GM21786 (cell line): ENCODE measurements around the gene RHCE.
A peak's percentile ranks its signal among the peaks of the same experiment; 100 is the strongest.
"Not testable (repeated sequence)": the region's sequence is repeated elsewhere in the genome, so short reads cannot be mapped to it uniquely, and the experiment has no call there.

ENCODE experiments used
- ATAC-seq: cut with Tn5 transposase; IDR thresholded peaks from one replicate; pipeline ENCODE4 v1.9.1; 2021; ENCODE audit not compliant: unreplicated experiment

The RHCE gene

DNA sequence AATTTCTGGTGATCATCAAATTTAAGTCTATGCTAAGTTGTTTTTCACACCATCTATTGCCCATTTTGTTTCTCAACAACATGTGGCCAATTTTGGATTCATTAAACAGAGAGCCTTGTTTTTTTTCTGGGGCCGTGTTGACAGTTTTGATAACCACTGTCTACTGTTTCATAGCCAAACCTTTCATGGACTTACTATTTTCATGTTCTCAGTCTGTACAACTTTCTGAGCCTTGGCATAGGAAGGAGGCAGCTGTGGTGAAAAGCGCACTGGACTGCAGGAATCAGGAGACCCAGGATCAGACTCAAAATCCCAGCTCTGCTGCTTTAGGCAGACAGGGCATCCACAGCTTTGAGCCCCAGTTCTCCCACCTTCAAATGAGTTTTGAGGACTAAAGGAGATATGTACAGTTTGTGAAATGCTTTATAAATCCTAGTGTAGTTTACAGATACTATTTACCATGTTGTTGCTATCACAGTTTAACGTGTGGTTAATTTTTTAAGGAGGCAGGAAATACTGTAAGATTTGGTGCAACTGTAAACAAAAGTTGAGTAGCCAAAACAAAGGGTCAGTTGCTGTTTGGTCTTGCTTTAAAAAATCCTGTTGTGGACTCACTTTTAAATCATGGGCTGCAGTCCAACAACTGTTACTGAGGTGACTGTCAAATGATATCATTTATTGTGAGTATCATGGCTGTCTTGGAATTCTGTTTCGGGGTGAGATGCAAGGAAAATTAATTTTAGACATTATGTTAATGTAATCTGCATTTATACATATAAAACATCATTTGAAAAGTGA, 13.0 kb upstream of the RHCE start:
- no peak for ATAC-seq

DNA sequence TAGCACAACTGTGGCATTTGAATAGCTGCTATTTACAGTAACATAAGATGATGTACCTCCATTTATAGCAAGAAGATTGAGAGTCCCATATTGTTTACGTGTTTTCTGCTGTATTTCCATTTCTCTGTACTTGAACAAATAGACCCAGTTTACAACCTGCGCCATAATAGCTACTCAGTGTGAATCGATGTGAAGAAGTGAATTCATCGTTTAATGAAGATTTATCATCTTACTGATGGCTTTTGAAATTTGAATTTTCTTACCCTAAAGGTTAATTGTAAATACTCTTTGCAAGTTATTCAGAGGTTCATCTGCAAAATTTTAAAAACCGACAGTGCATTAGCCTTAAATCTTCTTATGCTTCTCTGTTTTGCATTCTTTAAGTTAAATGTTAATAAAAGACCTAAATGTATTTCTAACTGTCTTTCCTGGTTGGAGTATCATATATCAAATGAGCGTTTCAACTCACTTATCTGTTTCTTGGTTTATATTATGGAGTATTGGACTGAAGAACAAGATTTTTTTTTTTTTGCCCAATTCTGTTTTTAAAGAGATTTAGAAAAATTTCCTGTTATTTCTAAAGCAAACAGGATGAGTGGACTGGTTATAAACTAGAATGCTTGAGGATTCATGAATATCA, 12.2 kb upstream of the RHCE start:
- ATAC-seq = no peak

- no peak for ATAC-seq
These were observed 11.5 kb upstream of the RHCE start for GRCh38 chr1:25431955-25432719.

DNA sequence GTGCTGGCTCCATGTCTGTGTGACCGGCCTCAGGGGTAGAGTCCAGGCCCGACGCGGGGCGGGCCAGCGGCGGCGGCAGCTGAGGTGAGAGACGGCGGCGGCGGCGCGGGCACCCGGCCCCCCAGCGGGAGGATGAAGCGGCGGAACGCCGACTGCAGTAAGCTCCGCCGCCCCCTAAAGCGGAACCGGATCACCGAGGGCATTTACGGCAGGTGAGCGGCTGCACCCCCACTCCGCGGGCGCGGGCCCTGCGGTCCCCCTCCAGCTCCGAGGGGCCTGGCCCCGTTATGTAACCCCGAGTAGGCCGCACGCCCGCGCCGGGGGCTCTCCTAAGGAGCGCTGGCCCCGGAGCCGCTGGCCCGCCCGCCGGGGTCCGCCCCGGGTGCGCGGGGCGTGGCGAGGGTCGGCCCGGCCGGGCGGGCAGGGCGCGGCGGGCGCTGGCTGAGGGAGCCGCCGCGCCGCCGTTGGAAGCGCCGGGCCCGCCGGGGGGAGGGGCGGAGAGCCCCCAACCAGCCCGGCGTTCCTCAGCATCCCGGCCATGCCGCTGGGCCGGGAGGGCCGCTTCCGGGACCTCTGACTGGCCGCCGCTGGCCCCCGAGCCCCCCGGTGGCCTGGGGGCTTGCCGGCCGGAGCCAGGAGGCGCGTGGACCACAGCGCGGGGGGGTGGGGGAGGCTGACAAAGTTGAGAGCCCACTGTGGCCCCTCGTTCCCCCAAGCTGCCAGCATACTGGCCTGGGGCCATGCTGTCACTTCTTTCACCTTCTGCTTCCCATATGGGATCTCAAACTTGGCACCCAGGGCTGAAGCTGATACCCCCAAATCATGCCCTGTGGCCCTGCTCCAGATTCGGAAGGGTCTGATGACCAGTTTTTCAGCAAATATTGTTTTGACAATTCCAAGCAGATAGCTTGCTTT, 10.6 kb upstream of the RHCE start:
- ATAC-seq = peak; percentile 14

DNA sequence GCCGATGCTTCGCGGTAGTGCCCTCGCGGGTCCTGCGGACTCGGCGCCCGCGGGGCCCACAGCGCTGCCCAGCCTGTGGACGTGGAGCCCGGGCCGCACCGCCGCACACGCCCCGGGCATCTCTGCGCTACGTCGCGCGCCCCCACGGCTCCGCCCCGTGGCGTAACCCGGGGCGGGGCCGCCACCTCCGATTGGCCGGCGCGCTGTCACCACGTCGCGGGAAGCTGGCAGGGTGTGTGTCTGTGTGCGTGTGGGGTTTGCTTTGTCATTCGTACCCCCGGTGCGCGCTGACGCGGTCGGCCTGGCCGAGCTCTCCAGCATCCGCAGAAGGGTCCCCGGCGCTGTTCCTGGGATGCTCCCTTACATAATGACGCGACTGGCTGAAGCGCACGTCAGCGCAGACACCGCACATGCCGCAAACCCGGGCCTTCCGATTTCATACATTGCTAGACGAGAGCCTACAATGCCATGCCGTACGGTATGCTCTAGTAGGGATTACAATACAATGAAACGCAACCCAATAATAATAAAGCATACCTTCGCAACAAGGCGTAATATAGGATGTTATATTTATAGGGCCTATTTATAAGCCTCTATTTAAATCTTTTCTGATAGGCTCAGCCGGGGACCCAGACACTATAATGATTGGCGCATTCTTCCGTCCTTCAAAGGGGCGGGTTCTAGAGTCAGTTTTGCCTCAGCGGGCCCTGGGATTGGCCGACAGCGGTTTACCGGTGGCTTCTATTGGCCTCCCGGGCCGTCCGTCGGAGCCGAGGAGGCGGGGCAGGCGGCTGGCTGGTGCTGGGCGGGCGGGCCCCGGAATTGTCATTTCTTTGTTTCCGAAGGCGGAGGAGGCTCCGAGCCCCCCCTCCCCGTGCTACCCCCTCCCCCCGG, 9.7 kb upstream of the RHCE start, which contains the start of gene MACO1:
Gene MACO1, plus strand, starts transcription at position 825 of the 894 bp plus-strand sequence. CDS start 202 bp downstream, outside the sequence.
- ATAC-seq = peak; percentile 87

DNA sequence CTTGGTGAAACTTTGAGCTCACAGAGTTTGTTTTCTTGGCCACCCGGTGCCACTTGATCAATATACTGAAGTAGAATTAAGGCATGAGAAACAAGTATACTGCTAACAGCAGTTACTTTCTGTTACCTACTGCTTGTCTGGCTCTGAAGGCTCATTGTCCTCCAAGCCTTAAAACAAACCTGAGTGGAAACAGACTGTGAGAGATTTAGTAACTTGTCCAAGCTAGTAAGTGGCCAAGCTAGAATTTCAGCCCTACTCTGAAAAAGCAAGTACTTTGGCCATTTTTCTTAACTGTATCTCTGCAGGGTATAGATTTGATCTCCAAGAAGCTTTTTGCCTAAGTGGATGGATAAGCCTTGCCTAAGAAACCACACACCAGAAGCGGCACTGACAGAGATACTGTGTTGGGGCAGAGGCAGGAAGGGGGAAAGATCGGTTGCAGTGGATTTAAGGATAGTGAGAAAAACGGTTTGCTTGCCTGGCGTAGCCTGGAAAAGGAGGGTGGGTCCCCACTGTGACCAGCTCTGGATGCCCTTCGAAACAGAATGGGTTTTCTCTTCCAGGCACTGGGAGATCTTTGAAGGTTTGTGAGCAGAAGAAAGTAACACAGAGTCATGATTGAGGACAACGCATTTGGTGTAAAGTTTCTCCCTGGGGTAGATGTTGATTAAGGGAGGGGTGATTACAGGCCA, 8.0 kb upstream of the RHCE start:
- ATAC-seq = no peak

- no peak for ATAC-seq
These were observed 7.1 kb upstream of the RHCE start for GRCh38 chr1:25427696-25428095.

DNA sequence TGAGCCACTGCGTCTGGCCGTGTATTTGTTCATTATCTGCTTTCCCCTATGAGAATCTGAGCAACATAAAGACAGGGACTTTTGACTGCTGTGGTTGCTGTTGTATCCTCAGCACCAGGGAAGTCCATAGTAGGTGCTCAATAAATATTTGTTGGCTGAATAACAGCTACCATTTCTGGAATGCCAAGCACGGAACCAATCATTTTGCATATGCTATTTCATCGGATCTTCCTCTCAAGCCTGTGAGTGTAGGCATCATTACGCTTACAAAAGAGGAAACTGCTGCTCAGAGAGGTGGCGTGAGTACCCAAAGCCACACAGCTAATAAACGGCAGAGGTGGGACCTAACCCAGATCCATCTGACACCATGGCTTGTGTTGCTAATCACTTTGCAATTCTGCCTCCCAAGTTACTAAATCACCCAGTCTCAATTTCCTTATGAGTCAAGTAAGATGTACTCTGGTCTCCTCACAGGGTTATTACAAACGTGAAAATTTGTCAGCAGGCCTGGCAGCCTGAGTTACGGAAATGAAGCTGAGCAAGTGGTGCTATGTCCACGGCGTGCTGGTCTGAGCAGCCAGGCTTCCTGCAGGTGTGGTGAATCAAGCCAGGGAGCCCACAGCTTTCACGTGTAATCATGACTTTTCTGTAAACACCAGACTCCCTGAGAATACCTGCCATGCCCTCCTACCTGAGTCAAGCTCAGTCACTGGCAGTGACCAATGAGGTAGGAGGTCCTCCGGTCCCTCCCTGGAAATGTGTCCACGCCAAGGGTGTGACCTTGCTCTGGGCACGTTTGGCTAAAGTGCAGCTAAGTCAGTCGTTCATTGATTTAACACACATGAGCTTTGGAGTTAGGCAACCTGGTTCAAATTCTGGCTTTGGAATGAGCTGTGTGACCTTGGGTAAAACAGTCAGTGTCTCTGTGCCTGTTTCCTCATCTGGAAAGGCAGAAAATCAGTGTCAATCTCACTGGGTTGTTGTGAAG, 4.8 kb upstream of the RHCE start:
- no peak for ATAC-seq

DNA sequence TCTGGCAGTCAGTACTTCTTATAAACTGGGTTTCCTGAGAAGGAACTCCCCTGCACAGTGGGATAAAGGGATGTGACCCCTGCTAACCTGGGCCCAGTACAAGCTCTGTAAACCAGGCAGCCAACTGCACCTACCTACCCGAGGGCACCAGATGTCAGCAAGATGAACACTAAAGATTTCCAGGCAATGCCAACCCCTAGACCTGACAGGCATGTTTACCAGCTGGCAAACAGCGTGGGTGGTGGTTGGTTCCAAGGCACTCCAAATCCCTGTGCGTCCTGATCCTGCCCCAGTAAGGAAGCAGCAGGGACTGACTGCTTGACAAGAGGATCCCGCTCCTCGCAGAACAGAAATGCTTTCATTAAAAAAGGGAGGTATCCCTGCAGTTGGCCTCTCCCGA, 2.6 kb upstream of the RHCE start:
- ATAC-seq = not testable (repeated sequence)

GRCh38 chr1:25419339-25419738, 1.3 kb downstream of the RHCE start:
- not testable (repeated sequence) for ATAC-seq

- not testable (repeated sequence) for ATAC-seq
These were observed 3.3 kb downstream of the RHCE start for GRCh38 chr1:25417280-25417679.

GRCh38 chr1:25414578-25414977, 6.0 kb downstream of the RHCE start:
- not testable (repeated sequence) for ATAC-seq

GRCh38 chr1:25414157-25414556, 6.5 kb downstream of the RHCE start:
- ATAC-seq = not testable (repeated sequence)

DNA sequence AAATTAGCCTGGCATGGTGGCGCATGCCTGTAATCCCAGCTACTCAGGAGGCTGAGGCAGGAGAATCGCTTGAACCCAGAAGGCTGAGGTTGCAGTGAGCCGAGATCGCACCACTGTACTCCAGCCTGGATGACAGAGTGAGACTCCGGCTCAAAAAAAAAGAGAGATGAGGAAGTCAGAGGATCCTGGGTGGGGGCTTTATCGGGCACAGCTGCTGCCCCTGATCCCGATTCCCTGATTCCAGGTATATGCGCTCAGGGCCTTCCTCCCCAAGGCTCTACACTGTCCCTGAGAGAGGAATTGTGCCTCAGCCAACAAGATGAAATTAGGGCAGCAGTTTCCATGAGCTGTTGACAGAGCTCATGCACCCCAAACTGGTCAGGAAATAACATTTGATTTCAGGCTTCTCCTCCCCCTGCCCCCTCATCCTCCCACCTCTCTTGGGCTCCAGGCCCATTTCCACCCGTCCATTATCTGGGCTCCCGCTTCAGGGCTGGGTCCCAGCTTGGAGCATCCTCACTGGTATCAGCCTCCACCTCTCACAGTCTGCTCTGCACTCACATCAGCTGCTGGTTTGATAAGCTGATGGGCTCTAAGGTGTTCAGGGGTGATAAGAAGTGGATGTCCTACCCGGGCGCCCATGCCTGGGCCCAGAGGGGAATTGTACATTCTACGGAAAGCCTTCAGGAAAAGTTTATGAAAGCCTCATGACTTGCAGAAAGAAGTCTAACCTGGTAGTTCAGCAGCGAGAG, 7.6 kb downstream of the RHCE start:
- not testable (repeated sequence) for ATAC-seq

- ATAC-seq = not testable (repeated sequence)
These were observed 10.8 kb downstream of the RHCE start for GRCh38 chr1:25409641-25410427.

GRCh38 chr1:25405731-25406305, 14.8 kb downstream of the RHCE start:
- not testable (repeated sequence) for ATAC-seq
